Bronchial epithelial cell (primary cell): Measurements from ENCODE around the gene NUDT3. TPM values are rescaled to one million over a fixed set of nuclear protein-coding genes. Genes with fewer than 3 reads are reported as not detected.

Experiments
- DNase-seq: peaks from one replicate; pipeline ENCODE4 v3.0.0-alpha.2; 2010; ENCODE audit warnings: low read depth
- FAIRE-seq: peaks from 2 replicates; lab custom pipeline; 2011; peaks lifted over from hg19 to GRCh38; lab: Jason Lieb, UNC
- H3K27me3 ChIP-seq: 2 replicates; pipeline ENCODE4 v1.5.1; 2011; ENCODE audit warnings: low read length; ENCODE audit not compliant: control insufficient read depth, insufficient read depth
- H3K36me3 ChIP-seq: 2 replicates; pipeline ENCODE4 v1.5.1; 2011; ENCODE audit warnings: low read length; ENCODE audit not compliant: control insufficient read depth, insufficient read depth
- H3K4me3 ChIP-seq: 2 replicates; pipeline ENCODE4 v1.5.1; 2011; ENCODE audit warnings: mild to moderate bottlenecking, low read depth, low read length, control low read depth
- CTCF ChIP-seq: IDR thresholded peaks from 2 replicates; pipeline ENCODE4 v1.5.1; 2011; ENCODE audit warnings: mild to moderate bottlenecking, moderate library complexity, low read length, control low read depth, inconsistent platforms; ENCODE audit not compliant: insufficient read depth, severe bottlenecking
- total RNA-seq: library from RNA; depleted of rRNA; stranded (reverse); fragments of >200 nt; gene quantifications from 2 replicates; pipeline ENCODE4 v1.2.1, GENCODE V29; 2014

The NUDT3 gene
- total RNA-seq, 1 donor from 2014 or later = 15.8 TPM

DNA sequence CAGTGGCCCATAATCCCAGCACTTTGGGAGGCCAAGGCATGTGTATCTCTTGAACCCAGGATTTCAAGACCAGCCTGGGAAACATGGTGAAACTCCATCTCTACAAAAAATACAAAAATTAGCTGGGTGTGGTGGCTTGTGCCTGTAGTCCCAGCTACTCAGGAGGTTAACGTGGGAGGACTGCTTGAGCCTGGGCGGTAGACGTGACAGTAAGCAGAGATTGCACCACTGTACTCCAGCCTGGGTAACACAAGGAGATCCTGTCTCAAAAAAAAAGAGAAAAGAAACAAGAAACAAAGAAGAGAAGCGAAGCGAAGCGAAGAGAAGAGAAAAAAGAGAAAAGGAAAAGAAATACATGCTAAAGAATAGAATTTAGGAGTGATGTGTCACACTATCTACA, 69.2 kb downstream of the NUDT3 start:
- H3K27me3 ChIP-seq = no peaks in the 10 kb centered on the region
- FAIRE-seq (no peak), DNase-seq (no peak)
- no peak overlapping the region for H3K4me3 ChIP-seq
- no peaks in the 10 kb centered on the region for H3K36me3 ChIP-seq
- TF ChIP-seq CTCF = no peak

- H3K4me3 ChIP-seq = no peak overlapping the region
- H3K27me3 ChIP-seq = no peaks in the 10 kb centered on the region
- FAIRE-seq (no peak), DNase-seq (no peak)
- no peaks in the 10 kb centered on the region for H3K36me3 ChIP-seq
- TF ChIP-seq CTCF = no peak
These were observed 69.7 kb downstream of the NUDT3 start for GRCh38 chr6:34322732-34323131.

- H3K27me3 ChIP-seq = no peaks in the 10 kb centered on the region
- DNase-seq (no peak), FAIRE-seq (no peak)
- H3K4me3 ChIP-seq = no peak overlapping the region
- H3K36me3 ChIP-seq = no peaks in the 10 kb centered on the region
- no peak for TF ChIP-seq CTCF
These were observed 70.6 kb downstream of the NUDT3 start for GRCh38 chr6:34321821-34322220.

- no peak for FAIRE-seq
These were observed 73.0 kb downstream of the NUDT3 start for GRCh38 chr6:34319471-34319885.

GRCh38 chr6:34318499-34319470, 73.7 kb downstream of the NUDT3 start:
- no peak for TF ChIP-seq CTCF
- Histone ChIP-seq H3K36me3 (no peaks in the 10 kb centered on the region), H3K4me3 (no peak overlapping the region), H3K27me3 (no peaks in the 10 kb centered on the region)
- DNase-seq = no peak
- FAIRE-seq = no peak

More at GRCh38 chr6:34319471-34319885, 73.0 kb downstream of the NUDT3 start:
- H3K36me3 ChIP-seq = no peaks in the 10 kb centered on the region
- no peak overlapping the region for H3K4me3 ChIP-seq
- no peaks in the 10 kb centered on the region for H3K27me3 ChIP-seq
- peak; percentile 87 for DNase-seq
- no peak for TF ChIP-seq CTCF
